ENCODE data around the gene EYS. TPM values are rescaled to one million over a fixed set of nuclear protein-coding genes. Genes with fewer than 3 reads are reported as not detected.
"Not testable (repeated sequence)": the region's sequence is repeated elsewhere in the genome, so short reads cannot be mapped to it uniquely, and the experiment has no call there.

The EYS gene
- polyA plus RNA-seq, 1 of the 3 experiments (the other 2 are of a cell fraction) = 0.05 TPM

DNA sequence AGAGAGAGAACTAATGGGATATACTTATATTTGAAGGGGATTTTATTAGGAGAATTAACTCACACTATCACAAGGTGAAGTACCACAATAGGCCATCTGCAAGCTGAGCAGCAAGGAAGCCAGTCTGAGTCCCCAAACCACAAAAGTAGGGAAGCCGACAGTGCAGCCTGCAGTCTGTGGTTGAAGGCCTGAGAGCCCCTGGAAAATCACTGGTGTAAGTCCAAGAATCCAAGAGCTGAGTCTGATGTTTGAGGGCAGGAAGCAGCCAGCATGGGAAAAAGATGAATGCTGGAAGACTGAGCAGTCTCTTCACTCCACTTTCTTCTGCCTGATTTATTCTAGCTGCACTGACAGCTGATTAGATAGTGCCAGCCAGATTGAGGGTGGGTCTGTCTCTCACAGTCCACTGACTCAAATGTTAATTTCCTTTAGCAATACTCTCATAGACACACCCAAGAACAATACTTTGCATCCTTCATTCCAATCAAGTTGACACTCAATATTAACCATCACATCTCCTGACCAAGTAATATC lies 1247.5 kb downstream of the EYS start (continued):
- TF ChIP-seq NRF1 (IDR thresholded peaks at IDR 0.05; ENCODE audit: low read depth, low read length) = no peak
- TF ChIP-seq SIN3A (IDR thresholded peaks at IDR 0.05; ENCODE audit: borderline replicate concordance, low read depth, low read length) = no peak
- no peak for TF ChIP-seq RCOR1 (IDR thresholded peaks at IDR 0.05; ENCODE audit: low read length)
- no peak for TF ChIP-seq FOXM1 (IDR thresholded peaks at IDR 0.05; ENCODE audit: low read depth)
- no peak for TF ChIP-seq CHD2 (IDR thresholded peaks at IDR 0.05; ENCODE audit: low read length, partially characterized antibody)
- no peak for TF ChIP-seq RAD21 (IDR thresholded peaks at IDR 0.05; ENCODE audit: low read length)

DNA sequence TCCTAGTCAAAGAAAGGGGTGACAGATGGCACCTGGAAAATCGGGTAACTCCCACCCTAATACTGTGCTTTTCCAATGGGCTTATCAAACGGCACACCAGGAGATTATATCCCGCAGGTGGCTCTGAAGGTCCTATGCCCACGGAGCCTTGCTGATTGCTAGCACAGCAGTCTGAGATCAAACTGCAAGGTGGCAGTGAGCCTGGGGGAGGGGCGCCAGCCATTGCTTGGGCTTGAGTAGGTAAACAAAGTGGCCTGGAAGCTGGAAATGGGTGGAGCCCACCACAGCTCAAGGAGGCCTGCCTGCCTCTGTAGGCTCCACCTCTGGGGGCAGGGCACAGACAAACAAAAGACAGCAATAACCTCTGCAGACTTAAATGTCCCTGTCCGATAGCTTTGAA lies 1258.9 kb downstream of the EYS start:
- H3K36me3 ChIP-seq (replicated peaks in 1 of 2; ENCODE audit: control insufficient read depth in 1 of 2, insufficient read depth in 2 of 2, low read length in 1 of 2); DNase-seq; H4K20me1 ChIP-seq (ENCODE audit: insufficient read depth); CTCF ChIA-PET; H3K9me3 ChIP-seq; H3K79me2 ChIP-seq (ENCODE audit: insufficient read depth); H2AFZ ChIP-seq (ENCODE audit: low read depth); H3K9me2 ChIP-seq; H3K9ac ChIP-seq; H3K4me2 ChIP-seq; H3K27ac ChIP-seq (ENCODE audit: low read depth in 2 of 2, low read length in 1 of 2); H3K4me1 ChIP-seq (ENCODE audit: control insufficient read depth in 1 of 2, insufficient read depth in 2 of 2, low read depth in 1 of 2, low read length in 1 of 2); POLR2A ChIA-PET; H3K27me3 ChIP-seq (ENCODE audit: insufficient read depth); H3K4me3 ChIP-seq (ENCODE audit: low read depth in 2 of 2, low read length in 1 of 2); H3F3A ChIP-seq (replicated peaks; ENCODE audit: insufficient read depth): not testable (repeated sequence)
- whole genome bisulfite sequencing (ENCODE audit: low lambda C conversion rate) = 80% methylated on average over 5 of the region's 6 CpGs

DNA sequence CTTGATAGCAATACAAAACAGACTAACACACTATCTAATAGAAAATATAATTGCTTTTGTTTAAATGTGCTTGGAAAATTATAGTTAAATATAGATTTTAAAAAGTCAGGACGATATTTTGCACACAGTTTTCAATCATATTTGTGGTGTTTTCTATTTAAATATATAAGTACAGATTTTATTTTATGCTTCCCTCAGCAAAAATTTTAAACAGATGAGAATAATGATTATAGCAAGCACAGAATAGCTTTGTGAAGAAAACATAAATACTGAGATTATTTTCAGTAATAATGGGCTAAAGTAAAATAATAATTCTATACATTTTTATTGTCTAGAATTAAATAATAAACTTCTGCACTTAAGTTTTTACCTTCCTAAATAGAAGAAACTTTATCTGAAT lies 1262.0 kb downstream of the EYS start:
- Histone ChIP-seq H3K79me2 (ENCODE audit: insufficient read depth) (no peaks in the 10 kb centered on the region), H3K36me3 (replicated peaks in 1 of 2; ENCODE audit: control insufficient read depth in 1 of 2, insufficient read depth in 2 of 2, low read length in 1 of 2) (no peaks in the 10 kb centered on the region), H3K9me2 (no peaks in the 10 kb centered on the region), H3F3A (replicated peaks; ENCODE audit: insufficient read depth) (no peaks in the 10 kb centered on the region), H3K4me3 (ENCODE audit: low read depth in 2 of 2, low read length in 1 of 2) (no peak overlapping the region), H3K9me3 (no peaks in the 10 kb centered on the region), H2AFZ (ENCODE audit: low read depth) (no peak overlapping the region), H3K9ac (no peak overlapping the region), H3K27ac (ENCODE audit: low read depth in 2 of 2, low read length in 1 of 2) (no peak overlapping the region), H3K4me2 (no peak overlapping the region), H3K27me3 (ENCODE audit: insufficient read depth) (no peaks in the 10 kb centered on the region), H3K4me1 (ENCODE audit: control insufficient read depth in 1 of 2, insufficient read depth in 2 of 2, low read depth in 1 of 2, low read length in 1 of 2) (no peaks in the 10 kb centered on the region), H4K20me1 (ENCODE audit: insufficient read depth) (no peaks in the 10 kb centered on the region)
- CTCF ChIA-PET = no interaction called here
- 8% methylated on average over 1 of the region's 1 CpG for WGBS (ENCODE audit: low lambda C conversion rate)
- POLR2A ChIA-PET = no interaction called here
- TF ChIP-seq RCOR1 (IDR thresholded peaks at IDR 0.05; ENCODE audit: low read length) = no peak
- no peak for TF ChIP-seq EZH2phosphoT487 (IDR thresholded peaks at IDR 0.05; ENCODE audit: borderline replicate concordance, low read depth)
- TF ChIP-seq FOSL2 (IDR thresholded peaks at IDR 0.05; ENCODE audit: borderline replicate concordance, low read depth) = no peak
- TF ChIP-seq, protein P1, sequence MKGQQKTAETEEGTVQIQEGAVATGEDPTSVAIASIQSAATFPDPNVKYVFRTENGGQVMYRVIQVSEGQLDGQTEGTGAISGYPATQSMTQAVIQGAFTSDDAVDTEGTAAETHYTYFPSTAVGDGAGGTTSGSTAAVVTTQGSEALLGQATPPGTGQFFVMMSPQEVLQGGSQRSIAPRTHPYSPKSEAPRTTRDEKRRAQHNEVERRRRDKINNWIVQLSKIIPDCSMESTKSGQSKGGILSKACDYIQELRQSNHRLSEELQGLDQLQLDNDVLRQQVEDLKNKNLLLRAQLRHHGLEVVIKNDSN (IDR thresholded peaks at IDR 0.05; ENCODE audit: borderline replicate concordance, low read depth) = no peak
- no peak for TF ChIP-seq YY1 (IDR thresholded peaks at IDR 0.05; ENCODE audit: low read depth)
- TF ChIP-seq, protein P2, sequence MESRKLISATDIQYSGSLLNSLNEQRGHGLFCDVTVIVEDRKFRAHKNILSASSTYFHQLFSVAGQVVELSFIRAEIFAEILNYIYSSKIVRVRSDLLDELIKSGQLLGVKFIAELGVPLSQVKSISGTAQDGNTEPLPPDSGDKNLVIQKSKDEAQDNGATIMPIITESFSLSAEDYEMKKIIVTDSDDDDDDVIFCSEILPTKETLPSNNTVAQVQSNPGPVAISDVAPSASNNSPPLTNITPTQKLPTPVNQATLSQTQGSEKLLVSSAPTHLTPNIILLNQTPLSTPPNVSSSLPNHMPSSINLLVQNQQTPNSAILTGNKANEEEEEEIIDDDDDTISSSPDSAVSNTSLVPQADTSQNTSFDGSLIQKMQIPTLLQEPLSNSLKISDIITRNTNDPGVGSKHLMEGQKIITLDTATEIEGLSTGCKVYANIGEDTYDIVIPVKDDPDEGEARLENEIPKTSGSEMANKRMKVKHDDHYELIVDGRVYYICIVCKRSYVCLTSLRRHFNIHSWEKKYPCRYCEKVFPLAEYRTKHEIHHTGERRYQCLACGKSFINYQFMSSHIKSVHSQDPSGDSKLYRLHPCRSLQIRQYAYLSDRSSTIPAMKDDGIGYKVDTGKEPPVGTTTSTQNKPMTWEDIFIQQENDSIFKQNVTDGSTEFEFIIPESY (IDR thresholded peaks at IDR 0.05; ENCODE audit: borderline replicate concordance, low read depth) = no peak
- TF ChIP-seq SMC3 (IDR thresholded peaks at IDR 0.05; ENCODE audit: low read depth, low read length) = no peak
- no peak for TF ChIP-seq POLR2AphosphoS5 (IDR thresholded peaks at IDR 0.05; ENCODE audit: low read depth, low read length)
- no peak for TF ChIP-seq TAF1 (IDR thresholded peaks at IDR 0.05; ENCODE audit: borderline replicate concordance, low read depth, low read length)
- TF ChIP-seq NFIC (IDR thresholded peaks at IDR 0.05; ENCODE audit: borderline replicate concordance) = no peak
- TF ChIP-seq, protein P3, sequence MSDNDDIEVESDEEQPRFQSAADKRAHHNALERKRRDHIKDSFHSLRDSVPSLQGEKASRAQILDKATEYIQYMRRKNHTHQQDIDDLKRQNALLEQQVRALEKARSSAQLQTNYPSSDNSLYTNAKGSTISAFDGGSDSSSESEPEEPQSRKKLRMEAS (IDR thresholded peaks at IDR 0.05; ENCODE audit: low read depth) = no peak
- TF ChIP-seq, protein P4, sequence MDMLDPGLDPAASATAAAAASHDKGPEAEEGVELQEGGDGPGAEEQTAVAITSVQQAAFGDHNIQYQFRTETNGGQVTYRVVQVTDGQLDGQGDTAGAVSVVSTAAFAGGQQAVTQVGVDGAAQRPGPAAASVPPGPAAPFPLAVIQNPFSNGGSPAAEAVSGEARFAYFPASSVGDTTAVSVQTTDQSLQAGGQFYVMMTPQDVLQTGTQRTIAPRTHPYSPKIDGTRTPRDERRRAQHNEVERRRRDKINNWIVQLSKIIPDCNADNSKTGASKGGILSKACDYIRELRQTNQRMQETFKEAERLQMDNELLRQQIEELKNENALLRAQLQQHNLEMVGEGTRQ (IDR thresholded peaks at IDR 0.05; ENCODE audit: borderline replicate concordance, low read depth, low read length) = no peak
- TF ChIP-seq SIN3A (IDR thresholded peaks at IDR 0.05; ENCODE audit: borderline replicate concordance, low read depth, low read length) = no peak
- TF ChIP-seq FOXM1 (IDR thresholded peaks at IDR 0.05; ENCODE audit: low read depth) = no peak
- no peak for TF ChIP-seq CHD2 (IDR thresholded peaks at IDR 0.05; ENCODE audit: low read length, partially characterized antibody)
- TF ChIP-seq FOXJ3 (CRISPR knock-in tag; IDR thresholded peaks at IDR 0.05) = no peak
- TF ChIP-seq TCF12 (IDR thresholded peaks at IDR 0.05) = no peak
- DNase-seq = no peak

Measured in SK-N-SH (cell line).